Fibroblast of lung (primary cell): Measurements from ENCODE around the gene MYZAP. TPM values are rescaled to one million over a fixed set of nuclear protein-coding genes. Genes with fewer than 3 reads are reported as not detected.

Source experiments
- DNase-seq, 2 donors: peaks; one replicate each; pipeline versions ENCODE4 v3.0.0 to v3.0.0-alpha.2; 2010; ENCODE audit warnings: low read depth in 2 of 2
- H2AFZ ChIP-seq: 2 replicates; pipeline ENCODE4 v1.5.1; 2012; ENCODE audit warnings: low read length, control low read depth, inconsistent platforms
- H3K27ac ChIP-seq: 2 replicates; pipeline ENCODE4 v1.5.1; 2011; ENCODE audit warnings: low read length, control low read depth; ENCODE audit not compliant: insufficient read depth
- H3K27me3 ChIP-seq: 2 replicates; pipeline ENCODE4 v1.5.1; 2011; ENCODE audit warnings: mild to moderate bottlenecking, low read length; ENCODE audit not compliant: control insufficient read depth, insufficient read depth
- H3K36me3 ChIP-seq: 2 replicates; pipeline ENCODE4 v1.5.1; 2011; ENCODE audit warnings: low read length; ENCODE audit not compliant: control insufficient read depth, insufficient read depth
- H3K4me1 ChIP-seq: 2 replicates; pipeline ENCODE4 v1.5.1; 2011; ENCODE audit warnings: low read length; ENCODE audit not compliant: control insufficient read depth, insufficient read depth; ENCODE audit errors: extremely low read depth
- H3K4me2 ChIP-seq: 2 replicates; pipeline ENCODE4 v1.5.1; 2011; ENCODE audit warnings: low read length, control low read depth; ENCODE audit not compliant: insufficient read depth; ENCODE audit errors: extremely low read depth
- H3K4me3 ChIP-seq, 4 experiments: fragments of 200-600 bp in 1 of 4; sonication (generic) in 1 of 4; replicated peaks in 1 of 4; 2 replicates each; pipeline ENCODE4 v1.5.1; 2011 to 2016; ENCODE audit warnings: low read length in 4 of 4, low read depth in 3 of 4, mild to moderate bottlenecking in 3 of 4, control low read depth in 2 of 4, inconsistent platforms in 1 of 4, mixed read lengths in 1 of 4; ENCODE audit not compliant: insufficient read depth in 1 of 4; ENCODE audit errors: control extremely low read depth in 1 of 4
- H3K79me2 ChIP-seq: 2 replicates; pipeline ENCODE4 v1.5.1; 2012; ENCODE audit warnings: mild to moderate bottlenecking, low read length, inconsistent platforms; ENCODE audit not compliant: control insufficient read depth, insufficient read depth
- H3K9ac ChIP-seq: 2 replicates; pipeline ENCODE4 v1.5.1; 2011; ENCODE audit warnings: mild to moderate bottlenecking, low read length, control low read depth; ENCODE audit not compliant: insufficient read depth
- H3K9me3 ChIP-seq: 2 replicates; pipeline ENCODE4 v1.5.1; 2012; ENCODE audit warnings: low read depth, low read length; ENCODE audit not compliant: control insufficient read depth, insufficient read depth
- H4K20me1 ChIP-seq: 2 replicates; pipeline ENCODE4 v1.5.1; 2011; ENCODE audit warnings: low read length; ENCODE audit not compliant: control insufficient read depth, insufficient read depth; ENCODE audit errors: extremely low read depth
- EZH2 ChIP-seq: IDR thresholded peaks from 2 replicates; pipeline ENCODE4 v1.5.1; 2012; ENCODE audit warnings: low read length, control low read depth, mild to moderate bottlenecking; ENCODE audit errors: missing control alignments
- polyA plus RNA-seq, 2 donors: library from polyadenylated mRNA; depleted of rRNA in 1 of 2; stranded (reverse) in 1 of 2; unstranded in 1 of 2; fragments of >200 nt; gene quantifications; 2 replicates each; pipeline ENCODE4 v1.2.1, GENCODE V29; 2011 to 2012; ENCODE audit warnings: missing spikeins in 1 of 2
- total RNA-seq: library from RNA; depleted of rRNA; stranded (reverse); fragments of >200 nt; gene quantifications from 2 replicates; pipeline ENCODE4 v1.2.1, GENCODE V29; 2014
- TF ChIP-seq, protein P1 (sequence below), 2 donors: IDR thresholded peaks in 1 of 2; conservative IDR thresholded peaks in 1 of 2; 1 replicate in 1 of 2; 2 replicates in 1 of 2; pipeline ENCODE4 v1.5.1; 2011 to 2012; ENCODE audit warnings: low read length in 2 of 2, control low read depth in 1 of 2, inconsistent platforms in 1 of 2, low read depth in 1 of 2, mild to moderate bottlenecking in 1 of 2

Gene MYZAP
- total and polyA plus RNA-seq, 2 donors (not counting 1 experiment from before 2014, with no cell fraction given): 0.17 TPM; not detected in 1

DNA sequence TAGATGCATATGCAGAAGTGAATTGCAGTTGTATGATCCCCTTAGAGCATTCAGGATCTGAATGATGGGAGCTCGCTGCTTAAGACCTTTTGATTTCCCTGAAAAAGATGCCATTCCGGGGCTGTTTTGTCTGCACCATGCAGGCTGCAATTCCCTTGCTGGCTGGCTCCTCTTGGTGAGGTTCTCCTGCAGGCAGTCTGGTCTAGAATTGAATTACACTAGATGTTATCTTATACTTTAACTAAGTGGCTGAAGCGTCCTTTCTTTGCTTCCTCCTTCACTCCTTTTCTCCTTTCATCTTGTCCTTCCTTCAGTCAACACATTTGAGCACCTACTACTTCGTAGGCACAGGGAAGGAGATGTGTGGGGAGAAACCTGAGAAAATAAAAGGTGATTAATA is 18.6 kb upstream of the MYZAP start:
- no peak for TF ChIP-seq EZH2
- TF ChIP-seq, protein P1, sequence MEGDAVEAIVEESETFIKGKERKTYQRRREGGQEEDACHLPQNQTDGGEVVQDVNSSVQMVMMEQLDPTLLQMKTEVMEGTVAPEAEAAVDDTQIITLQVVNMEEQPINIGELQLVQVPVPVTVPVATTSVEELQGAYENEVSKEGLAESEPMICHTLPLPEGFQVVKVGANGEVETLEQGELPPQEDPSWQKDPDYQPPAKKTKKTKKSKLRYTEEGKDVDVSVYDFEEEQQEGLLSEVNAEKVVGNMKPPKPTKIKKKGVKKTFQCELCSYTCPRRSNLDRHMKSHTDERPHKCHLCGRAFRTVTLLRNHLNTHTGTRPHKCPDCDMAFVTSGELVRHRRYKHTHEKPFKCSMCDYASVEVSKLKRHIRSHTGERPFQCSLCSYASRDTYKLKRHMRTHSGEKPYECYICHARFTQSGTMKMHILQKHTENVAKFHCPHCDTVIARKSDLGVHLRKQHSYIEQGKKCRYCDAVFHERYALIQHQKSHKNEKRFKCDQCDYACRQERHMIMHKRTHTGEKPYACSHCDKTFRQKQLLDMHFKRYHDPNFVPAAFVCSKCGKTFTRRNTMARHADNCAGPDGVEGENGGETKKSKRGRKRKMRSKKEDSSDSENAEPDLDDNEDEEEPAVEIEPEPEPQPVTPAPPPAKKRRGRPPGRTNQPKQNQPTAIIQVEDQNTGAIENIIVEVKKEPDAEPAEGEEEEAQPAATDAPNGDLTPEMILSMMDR (conservative IDR thresholded peaks at IDR 0.05 in 1 of 2, IDR thresholded peaks at IDR 0.05 in 1 of 2; ENCODE audit: low read depth in 1 of 2, low read length in 2 of 2): no peak
- no peak for DNase-seq
- no peak overlapping the region for H3K27ac ChIP-seq

DNA sequence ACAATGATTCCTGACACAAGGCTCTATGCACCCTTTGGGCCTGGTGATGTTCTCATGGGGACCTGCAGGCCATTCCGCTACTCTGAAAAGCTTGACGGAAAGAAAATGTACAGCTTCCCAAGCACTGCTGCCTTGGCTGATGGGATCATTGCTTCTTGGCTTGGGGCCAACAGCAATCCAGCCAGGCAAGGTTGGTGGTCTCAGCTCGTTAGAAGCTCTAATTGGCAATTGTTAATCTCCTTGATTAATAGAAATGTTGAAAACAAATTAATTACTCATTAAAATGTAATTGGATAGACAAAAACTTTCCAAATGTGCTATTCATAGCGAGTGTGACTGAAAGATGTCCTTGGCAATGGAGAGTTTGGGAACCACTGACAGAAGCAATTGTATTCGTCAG is 16.3 kb upstream of the MYZAP start:
- no peak overlapping the region for H3K27ac ChIP-seq
- H4K20me1 ChIP-seq: no peaks in the 10 kb centered on the region
- no peak overlapping the region for H3K4me2 ChIP-seq
- H3K36me3 ChIP-seq: no peaks in the 10 kb centered on the region
- TF ChIP-seq, protein P1 (conservative IDR thresholded peaks at IDR 0.05 in 1 of 2, IDR thresholded peaks at IDR 0.05 in 1 of 2; ENCODE audit: low read depth in 1 of 2, low read length in 2 of 2): no peak
- no peak for TF ChIP-seq EZH2
- no peak overlapping the region for H3K4me3 ChIP-seq
- H3K4me1 ChIP-seq: no peaks in the 10 kb centered on the region
- H2AFZ ChIP-seq: no peak overlapping the region
- H3K27me3 ChIP-seq: peaks cover 7% of the 10 kb centered on the region
- no peaks in the 10 kb centered on the region for H3K79me2 ChIP-seq
- H3K9me3 ChIP-seq: no peaks in the 10 kb centered on the region
- H3K9ac ChIP-seq: no peak overlapping the region
- no peak for DNase-seq

More for the DNA sequence above, 18.6 kb upstream of the MYZAP start:
- Histone ChIP-seq H3K4me2 (no peak overlapping the region), H2AFZ (no peak overlapping the region), H3K79me2 (no peaks in the 10 kb centered on the region), H3K4me3 (no peak overlapping the region), H3K27me3 (peaks cover under 1% of the 10 kb centered on the region), H3K36me3 (no peaks in the 10 kb centered on the region), H3K4me1 (no peaks in the 10 kb centered on the region), H4K20me1 (no peaks in the 10 kb centered on the region), H3K9me3 (no peaks in the 10 kb centered on the region), H3K9ac (no peak overlapping the region)

DNA sequence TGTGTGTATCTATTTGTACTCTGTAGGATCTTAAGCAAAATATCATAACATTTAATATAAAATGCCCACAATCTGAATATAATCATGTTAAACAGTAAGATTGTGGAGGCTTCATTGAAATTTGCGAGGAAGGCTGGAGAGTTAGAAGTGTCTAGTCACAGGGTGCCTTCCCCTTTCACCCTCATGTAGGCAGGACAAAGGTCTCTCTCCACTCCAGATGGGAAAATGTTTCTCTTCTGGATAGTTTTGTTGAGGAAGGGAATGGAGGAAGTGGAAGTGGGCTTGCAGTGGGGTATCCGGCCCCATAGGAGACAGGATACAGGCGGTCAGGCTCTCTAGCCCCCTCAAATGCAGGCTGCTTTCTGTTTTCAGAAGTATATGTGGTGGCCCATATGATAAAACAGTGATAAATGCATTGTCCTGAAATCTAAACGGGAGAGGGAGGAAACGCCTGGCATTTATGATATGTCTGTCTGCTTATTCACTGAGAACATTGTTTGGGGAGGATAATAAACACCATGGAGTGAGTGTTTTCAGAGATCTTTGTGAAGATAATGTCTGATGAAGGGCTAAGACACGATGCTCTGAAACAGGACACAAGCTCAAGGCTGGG is 13.3 kb upstream of the MYZAP start:
- no peak overlapping the region for H3K9ac ChIP-seq
- no peak overlapping the region for H3K4me2 ChIP-seq
- H4K20me1 ChIP-seq: no peaks in the 10 kb centered on the region
- no peaks in the 10 kb centered on the region for H3K4me1 ChIP-seq
- TF ChIP-seq EZH2: no peak
- TF ChIP-seq, protein P1 (conservative IDR thresholded peaks at IDR 0.05 in 1 of 2, IDR thresholded peaks at IDR 0.05 in 1 of 2; ENCODE audit: low read depth in 1 of 2, low read length in 2 of 2): no peak
- H2AFZ ChIP-seq: no peak overlapping the region
- no peak overlapping the region for H3K4me3 ChIP-seq
- no peak for DNase-seq
- H3K36me3 ChIP-seq: no peaks in the 10 kb centered on the region
- H3K27me3 ChIP-seq: peaks cover 13% of the 10 kb centered on the region
- H3K79me2 ChIP-seq: no peaks in the 10 kb centered on the region
- H3K9me3 ChIP-seq: no peaks in the 10 kb centered on the region
- no peak overlapping the region for H3K27ac ChIP-seq
